T-helper 22 cell (primary cell): ENCODE results near the gene HPGDS.
"Not testable (repeated sequence)": the region's sequence is repeated elsewhere in the genome, so short reads cannot be mapped to it uniquely, and the experiment has no call there.

ENCODE experiments used
- DNase-seq: peaks from one replicate; pipeline ENCODE4 v3.0.0-alpha.2; 2020; ENCODE audit warnings: low read depth

The HPGDS gene

DNA sequence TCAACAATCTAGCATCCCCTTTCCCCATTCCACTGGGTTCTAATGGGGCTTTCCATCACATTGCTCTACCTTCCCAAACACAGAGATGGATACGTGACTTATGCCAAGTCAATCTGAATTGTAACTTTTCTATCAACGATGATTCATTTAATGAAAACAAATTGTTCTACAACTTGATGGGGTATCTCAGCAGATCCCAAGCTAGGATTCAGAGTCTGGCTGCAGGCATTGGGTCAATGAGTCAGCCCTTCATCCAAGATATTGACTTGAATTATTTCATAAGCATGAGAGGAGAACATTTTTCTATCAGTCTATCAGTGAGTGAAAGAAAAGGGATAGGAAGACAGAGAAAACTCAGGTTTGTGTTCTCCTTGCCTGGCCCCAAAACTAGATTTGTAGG lies 15.0 kb upstream of the HPGDS start:
- DNase-seq = no peak

DNA sequence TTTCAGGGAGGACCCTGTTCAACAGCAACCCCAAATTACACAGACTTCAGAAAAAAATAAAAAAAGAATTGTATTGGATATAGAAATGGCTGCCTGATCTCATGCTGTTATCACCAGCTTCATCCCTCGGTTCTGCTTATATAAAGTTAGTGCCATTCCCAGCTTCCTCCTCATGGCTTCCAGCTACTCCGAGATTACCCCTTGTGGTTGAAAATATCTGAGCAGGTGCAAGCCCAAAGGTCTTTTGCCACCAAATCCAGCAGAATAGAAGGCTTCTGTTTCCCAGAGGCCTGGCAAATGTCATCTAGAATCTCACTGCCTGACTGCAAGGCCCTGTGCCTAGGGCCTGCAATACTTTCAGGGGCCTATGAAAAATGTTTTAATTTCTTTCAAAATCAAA lies 13.8 kb upstream of the HPGDS start:
- DNase-seq = no peak

DNA sequence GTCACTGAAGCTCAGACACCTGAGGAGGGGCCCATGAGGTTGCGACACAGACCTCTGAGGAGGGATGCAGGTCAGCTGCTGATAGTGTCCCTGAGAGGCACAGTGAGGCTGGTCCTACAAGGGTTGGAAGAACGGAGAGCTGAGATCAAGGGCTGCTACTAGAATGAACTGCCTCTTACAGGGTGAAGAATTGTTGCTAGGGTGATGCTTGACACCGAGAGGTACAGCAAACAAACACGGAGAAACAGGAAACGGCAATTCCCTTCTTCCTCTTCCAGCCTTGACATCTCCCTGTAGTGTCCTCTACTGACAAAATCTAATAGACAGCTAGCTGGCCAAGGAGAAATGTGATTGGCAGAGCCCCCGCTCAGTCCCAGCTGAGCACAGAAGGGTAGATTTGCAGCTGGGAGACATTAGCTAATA lies 11.8 kb upstream of the HPGDS start:
- no peak for DNase-seq

DNA sequence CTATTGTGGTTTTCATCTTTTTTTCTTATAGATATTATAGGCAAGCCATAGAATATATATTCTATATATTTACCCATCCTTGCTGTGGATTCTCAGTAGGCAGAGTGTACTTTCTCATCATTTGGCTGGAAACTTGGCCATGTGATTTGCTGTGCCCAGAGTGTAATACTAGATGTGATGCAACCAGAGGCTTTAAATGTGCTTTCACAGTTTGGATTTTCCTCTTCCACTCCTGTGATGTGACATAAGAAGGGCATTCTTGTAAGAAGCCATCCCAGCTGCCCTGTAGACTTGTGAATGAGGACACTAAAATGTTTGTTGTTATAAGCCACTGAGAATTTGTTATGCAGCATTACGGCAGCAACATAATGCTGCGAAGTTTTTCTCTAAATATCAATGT lies 10.4 kb upstream of the HPGDS start:
- no peak for DNase-seq

GRCh38 chr4:94352163-94352562 lies 9.5 kb upstream of the HPGDS start:
- DNase-seq = no peak

GRCh38 chr4:94351319-94351718 lies 8.7 kb upstream of the HPGDS start:
- no peak for DNase-seq

GRCh38 chr4:94350095-94350494 lies 7.5 kb upstream of the HPGDS start:
- DNase-seq = no peak

DNA sequence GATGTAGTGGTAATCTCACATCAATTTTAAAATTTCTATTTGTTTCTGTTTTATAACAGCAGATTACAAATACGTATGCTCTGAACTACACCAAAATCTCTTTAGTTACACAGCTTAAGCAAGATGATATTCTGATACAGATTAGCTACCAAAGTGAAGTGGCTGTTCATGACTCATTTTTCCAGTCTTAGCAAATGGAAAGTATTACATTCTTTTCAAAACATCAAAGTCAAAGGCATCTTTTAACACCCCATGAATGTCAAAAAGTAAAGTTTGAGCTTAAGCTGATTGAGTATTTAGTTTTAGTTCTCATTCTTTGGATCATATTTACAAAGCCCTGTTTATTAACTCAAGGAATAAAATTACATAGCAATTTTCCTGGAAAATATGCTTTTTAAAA lies 6.6 kb upstream of the HPGDS start:
- DNase-seq = no peak

- DNase-seq = no peak
These were observed 6.0 kb upstream of the HPGDS start for GRCh38 chr4:94348666-94349065.

GRCh38 chr4:94346541-94346940 lies 3.9 kb upstream of the HPGDS start:
- no peak for DNase-seq

DNA sequence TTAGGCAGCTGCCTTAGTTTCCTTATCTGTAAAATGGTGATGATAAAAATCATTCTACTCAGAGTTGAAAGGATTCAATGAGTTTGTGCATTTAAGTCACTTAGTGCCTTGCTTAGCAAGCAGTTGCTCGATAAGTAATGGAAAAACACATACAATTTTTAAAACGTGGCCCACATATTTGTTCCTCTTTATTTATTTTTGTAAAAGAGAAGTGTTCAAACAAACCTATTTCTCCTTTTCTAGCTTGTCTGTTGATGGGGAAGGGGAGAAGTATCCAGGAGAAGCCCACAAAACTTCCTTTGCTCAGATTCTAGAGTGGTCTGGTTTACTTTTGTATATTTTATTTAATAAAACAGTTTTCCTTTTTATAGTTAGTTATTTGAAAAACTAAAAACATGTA lies 3.3 kb upstream of the HPGDS start:
- DNase-seq = no peak

DNA sequence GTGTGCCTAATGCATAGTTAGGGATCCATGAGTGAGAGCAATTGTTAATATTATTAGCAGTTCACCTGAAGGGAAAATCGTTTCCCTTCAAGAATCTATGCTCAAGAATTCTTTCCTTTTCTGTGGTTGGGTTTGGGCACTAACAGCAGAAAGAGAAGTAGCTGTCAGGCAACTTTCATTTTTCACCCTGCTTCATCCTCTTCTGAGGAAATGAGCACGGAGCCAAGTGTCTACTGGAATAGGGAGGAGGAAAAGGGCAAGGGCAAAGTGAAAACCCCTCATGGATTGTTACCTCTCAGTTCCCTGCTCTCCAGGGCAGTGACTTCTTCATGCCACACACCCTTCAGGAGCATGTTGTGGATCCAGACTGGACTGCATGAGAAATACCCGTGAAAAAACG lies 2.6 kb upstream of the HPGDS start:
- no peak for DNase-seq

- no peak for DNase-seq
These were observed 1.8 kb upstream of the HPGDS start for GRCh38 chr4:94344457-94344856.

DNA sequence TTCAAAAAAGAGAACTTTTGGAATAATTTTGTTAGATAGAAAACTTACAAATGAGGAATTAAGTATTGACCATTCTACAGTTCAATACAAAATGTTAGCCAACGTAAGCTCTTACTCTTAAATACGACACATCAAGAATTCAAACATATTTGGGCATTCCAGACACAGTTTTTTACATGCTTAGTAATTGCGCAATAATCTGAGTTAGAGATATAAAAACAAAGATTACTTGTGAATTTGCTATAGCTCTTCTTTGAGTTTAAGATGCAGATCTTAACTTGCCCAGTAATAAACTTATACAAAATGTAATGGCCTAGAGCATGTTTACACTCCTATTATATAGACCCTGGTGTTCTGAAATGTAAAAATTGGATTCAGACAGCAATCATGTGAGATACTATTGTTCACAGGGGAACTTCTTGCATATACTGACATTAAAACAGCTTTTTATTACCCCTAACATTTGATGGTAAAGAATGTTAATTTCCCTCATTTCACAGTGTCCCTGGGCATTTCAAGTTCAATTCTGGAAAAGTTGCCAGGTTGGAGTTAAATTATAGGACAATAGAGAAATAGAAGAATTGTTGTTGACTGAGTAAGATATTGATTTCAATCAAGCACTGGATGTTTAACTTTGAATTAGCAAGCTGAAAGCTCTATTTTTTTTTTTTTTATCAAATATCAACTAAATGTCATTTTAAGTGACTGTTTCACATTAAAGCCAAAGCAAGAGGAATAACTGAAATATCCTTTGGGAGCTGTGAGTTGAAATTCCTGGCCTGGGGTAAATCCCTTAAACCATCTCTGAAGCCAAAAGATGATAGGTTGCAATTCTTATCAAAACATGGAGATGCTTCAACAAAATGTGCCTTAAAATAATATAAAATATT lies 910 bp downstream of the HPGDS start:
- no peak for DNase-seq

- no peak for DNase-seq
These were observed 2.9 kb downstream of the HPGDS start for GRCh38 chr4:94339779-94340178.

GRCh38 chr4:94338681-94339351 lies 3.8 kb downstream of the HPGDS start:
- no peak for DNase-seq

DNA sequence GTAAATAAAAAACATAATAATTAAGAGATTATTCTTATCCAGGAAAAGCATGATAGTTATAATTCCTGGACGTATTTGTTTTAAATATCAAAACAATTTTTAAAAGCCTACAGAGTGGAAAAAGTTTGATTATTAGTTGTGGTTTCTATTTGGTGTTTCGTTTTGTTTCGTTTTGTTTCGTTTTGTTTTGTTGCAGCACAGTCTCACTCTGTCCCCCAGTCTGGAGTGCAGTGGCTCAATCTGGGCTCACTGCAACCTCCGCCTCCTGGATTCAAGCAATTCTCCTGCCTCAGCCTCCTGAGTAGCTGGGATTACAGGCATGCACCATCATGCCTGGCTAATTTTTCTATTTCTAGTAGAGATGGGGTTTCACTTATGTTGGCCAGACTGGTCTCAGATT lies 5.8 kb downstream of the HPGDS start:
- DNase-seq = not testable (repeated sequence)

DNA sequence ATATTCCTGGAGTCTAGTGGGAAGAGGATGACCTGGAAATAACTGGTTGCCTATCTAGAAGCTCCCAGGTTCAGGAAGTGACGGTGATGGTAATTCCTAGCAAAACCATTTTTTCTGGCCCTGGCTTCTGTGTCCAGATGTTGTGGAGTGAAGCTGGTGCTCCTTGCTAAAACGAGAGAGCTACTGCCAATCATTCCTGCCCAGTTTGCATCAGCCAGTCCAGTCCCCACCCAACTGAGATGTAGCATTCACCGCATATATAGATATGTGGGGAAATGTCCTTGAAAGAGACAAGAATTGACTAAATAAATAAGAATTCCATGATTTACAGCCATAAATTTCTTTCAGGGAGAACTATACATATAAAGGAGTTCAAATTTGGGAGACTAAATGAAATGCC lies 6.3 kb downstream of the HPGDS start:
- DNase-seq = no peak

DNA sequence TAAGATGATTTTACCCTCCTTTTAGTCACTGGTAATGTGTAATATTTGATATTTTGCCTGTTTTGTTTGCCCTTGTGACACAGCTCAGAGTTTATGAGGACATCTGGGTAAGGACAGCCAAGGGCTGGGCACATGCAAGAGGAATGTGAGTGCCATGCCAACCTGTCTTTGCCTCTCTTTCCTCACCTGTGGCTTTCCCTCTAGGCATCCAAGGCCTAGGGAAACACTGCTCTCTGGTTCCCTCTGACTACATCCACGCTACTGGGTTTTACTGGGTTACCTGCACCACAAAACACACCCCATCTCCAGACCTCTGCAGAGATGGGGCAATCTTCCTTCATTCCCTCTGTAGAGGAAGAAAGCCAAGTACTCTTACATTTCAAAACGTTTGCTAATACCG lies 7.7 kb downstream of the HPGDS start:
- DNase-seq = no peak

DNA sequence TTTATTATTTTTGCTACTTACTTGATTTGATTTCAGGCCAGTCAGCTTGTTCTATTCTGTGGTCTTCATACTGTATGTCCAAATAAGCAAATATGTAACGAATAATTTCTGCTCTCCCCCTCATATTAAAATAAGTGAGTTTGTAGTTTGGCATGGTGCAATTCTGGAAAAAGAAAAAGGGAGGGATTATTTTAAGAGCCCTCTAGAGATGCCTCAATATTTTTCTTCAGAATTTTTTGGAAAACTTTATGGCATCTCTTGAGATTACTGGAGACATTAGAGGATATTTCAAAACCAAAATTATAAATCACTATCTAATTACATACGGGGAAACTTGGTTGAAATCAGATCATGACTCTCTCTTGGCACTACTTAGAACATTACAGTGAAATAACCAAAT lies 8.2 kb downstream of the HPGDS start:
- no peak for DNase-seq

GRCh38 chr4:94333866-94334265 lies 8.8 kb downstream of the HPGDS start:
- no peak for DNase-seq

DNA sequence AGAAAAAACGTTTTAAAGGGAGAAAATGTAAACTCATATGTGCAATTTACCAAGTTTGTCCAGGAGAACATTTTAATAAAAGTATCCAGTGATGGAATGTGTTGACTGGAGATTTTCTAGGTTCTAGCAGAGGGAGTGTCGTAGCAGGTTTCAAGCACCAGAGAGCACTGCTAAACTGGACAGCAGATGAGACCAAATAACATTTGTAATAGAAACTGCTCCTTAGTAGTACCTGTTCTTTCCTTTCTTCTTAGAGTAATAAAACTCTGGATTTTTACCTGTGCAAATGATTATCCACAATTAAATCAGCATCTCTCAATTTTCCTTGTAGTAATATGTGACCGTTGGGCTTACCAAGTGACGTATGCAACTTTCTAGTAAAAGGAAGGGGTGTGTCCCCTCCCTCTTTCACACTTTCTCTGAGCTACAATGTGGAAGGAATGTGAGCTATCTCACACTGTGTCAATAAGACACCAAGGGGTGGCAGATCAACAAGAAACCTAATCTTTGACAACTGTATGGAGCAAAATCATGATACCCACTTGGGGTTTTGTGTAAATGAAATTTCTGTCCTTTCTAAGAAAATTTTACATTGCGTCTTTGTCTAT lies 9.5 kb downstream of the HPGDS start:
- no peak for DNase-seq

DNA sequence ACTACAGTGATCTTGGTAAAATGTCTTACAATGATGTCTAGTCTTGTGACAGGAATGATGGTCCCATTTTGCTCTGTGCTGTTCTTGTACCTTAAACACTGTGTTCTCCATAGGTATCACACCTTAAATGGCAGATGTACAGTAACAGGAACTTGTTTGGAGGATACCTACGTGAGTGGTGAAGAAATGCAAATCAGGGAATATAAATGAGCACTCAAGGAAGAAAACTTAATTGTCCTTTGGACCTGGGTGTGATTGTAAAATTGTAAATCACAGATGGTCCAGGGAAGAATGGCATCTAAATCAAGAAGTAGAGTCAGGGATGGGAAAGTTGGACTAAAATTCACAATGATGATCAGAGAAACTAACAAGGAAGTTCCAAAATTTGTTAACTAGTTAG lies 12.7 kb downstream of the HPGDS start:
- DNase-seq = no peak
